Erythroblast (primary cell): ENCODE measurements around the gene CTPS2.

Experiments
- GATA1 ChIP-seq: IDR thresholded peaks from 2 replicates; pipeline ENCODE4 v1.6.1; 2011; ENCODE audit warnings: low read depth, mild to moderate bottlenecking, control low read depth, low read length, moderate library complexity
- POLR2A ChIP-seq: IDR thresholded peaks from 2 replicates; pipeline ENCODE4 v1.6.1; 2011; ENCODE audit warnings: mild to moderate bottlenecking, low read length

GRCh38 chrX:16566571-16566970 is 145.9 kb downstream of the CTPS2 start:
- no peak for TF ChIP-seq GATA1
- no peak for TF ChIP-seq POLR2A
